Astrocyte (in vitro differentiated cells and primary cell): ENCODE measurements around the gene MYMK. TPM values are rescaled to one million over a fixed set of nuclear protein-coding genes. Genes with fewer than 3 reads are reported as not detected.

ENCODE experiments used
- DNase-seq: peaks from one replicate; pipeline ENCODE4 v3.0.0-alpha.2; 2010; ENCODE audit warnings: low read depth
- FAIRE-seq: peaks from 2 replicates; lab custom pipeline; 2011; peaks lifted over from hg19 to GRCh38; lab: Jason Lieb, UNC
- H2AFZ ChIP-seq: 2 replicates; pipeline ENCODE4 v1.6.0; 2012; ENCODE audit warnings: low read depth, low read length, inconsistent platforms
- H3K27ac ChIP-seq: 2 replicates; pipeline ENCODE4 v1.5.1; 2011; ENCODE audit warnings: low read depth, low read length, inconsistent platforms
- H3K27me3 ChIP-seq: 2 replicates; pipeline ENCODE4 v1.6.0; 2011; ENCODE audit warnings: low read length, inconsistent platforms; ENCODE audit not compliant: insufficient read depth
- H3K36me3 ChIP-seq: 2 replicates; pipeline ENCODE4 v1.5.1; 2011; ENCODE audit warnings: low read length, inconsistent platforms; ENCODE audit not compliant: insufficient read depth
- H3K4me1 ChIP-seq: 2 replicates; pipeline ENCODE4 v1.5.1; 2011; ENCODE audit warnings: low read length, inconsistent platforms; ENCODE audit not compliant: insufficient read depth
- H3K4me2 ChIP-seq: 2 replicates; pipeline ENCODE4 v1.6.0; 2012; ENCODE audit warnings: low read length, inconsistent platforms
- H3K4me3 ChIP-seq: 2 replicates; pipeline ENCODE4 v1.5.1; 2011; ENCODE audit warnings: low read depth, mild to moderate bottlenecking, low read length, inconsistent platforms; ENCODE audit not compliant: insufficient read depth
- H3K79me2 ChIP-seq: 2 replicates; pipeline ENCODE4 v1.6.0; 2012; ENCODE audit warnings: mild to moderate bottlenecking, low read length, inconsistent platforms; ENCODE audit not compliant: insufficient read depth
- H3K9ac ChIP-seq: 2 replicates; pipeline ENCODE4 v1.6.0; 2012; ENCODE audit warnings: mild to moderate bottlenecking, low read length, inconsistent platforms
- H3K9me3 ChIP-seq: 2 replicates; pipeline ENCODE4 v1.5.1; 2012; ENCODE audit warnings: low read depth, mild to moderate bottlenecking, low read length, inconsistent platforms; ENCODE audit not compliant: insufficient read depth
- H4K20me1 ChIP-seq: 2 replicates; pipeline ENCODE4 v1.6.0; 2012; ENCODE audit warnings: low read length, inconsistent platforms; ENCODE audit not compliant: insufficient read depth
- H3K27ac Mint-ChIP-seq: one replicate; pipeline ENCODE4 v1.8.0; 2021; ENCODE audit warnings: mild to moderate bottlenecking, mixed read lengths; ENCODE audit not compliant: unreplicated experiment
- H3K27me3 Mint-ChIP-seq: one replicate; pipeline ENCODE4 v1.8.0; 2021; ENCODE audit warnings: low read depth, mixed read lengths; ENCODE audit not compliant: unreplicated experiment
- H3K36me3 Mint-ChIP-seq: one replicate; pipeline ENCODE4 v1.8.0; 2021; ENCODE audit warnings: low read depth, mixed read lengths; ENCODE audit not compliant: unreplicated experiment
- H3K4me1 Mint-ChIP-seq: one replicate; pipeline ENCODE4 v1.8.0; 2021; ENCODE audit warnings: low read depth, mixed read lengths; ENCODE audit not compliant: unreplicated experiment
- H3K4me3 Mint-ChIP-seq: one replicate; pipeline ENCODE4 v1.8.0; 2021; ENCODE audit warnings: mild to moderate bottlenecking, moderate library complexity, mixed read lengths; ENCODE audit not compliant: unreplicated experiment
- H3K9me3 Mint-ChIP-seq: one replicate; pipeline ENCODE4 v1.8.0; 2021; ENCODE audit warnings: mild to moderate bottlenecking, mixed read lengths; ENCODE audit not compliant: unreplicated experiment
- CTCF ChIP-seq: IDR thresholded peaks from 2 replicates; pipeline ENCODE4 v1.5.1; 2011; ENCODE audit warnings: low read depth, mild to moderate bottlenecking, inconsistent platforms, low read length, moderate library complexity; ENCODE audit not compliant: insufficient read depth
- EZH2 ChIP-seq: IDR thresholded peaks from 2 replicates; pipeline ENCODE4 v1.6.1; 2012; ENCODE audit warnings: mild to moderate bottlenecking, low read length, inconsistent platforms; ENCODE audit not compliant: insufficient read depth
- total RNA-seq: library from RNA; stranded (reverse); gene quantifications from 2 replicates; pipeline ENCODE4 v1.2.1, GENCODE V29; 2021

Gene MYMK
- total RNA-seq, 1 donor from 2014 or later = not detected

- Histone ChIP-seq H3K79me2 (peaks cover 11% of the 10 kb centered on the region), H3K36me3 (no peaks in the 10 kb centered on the region), H3K4me1 (peaks cover 9% of the 10 kb centered on the region), H3K9me3 (no peaks in the 10 kb centered on the region), H3K27me3 (no peaks in the 10 kb centered on the region), H3K9ac (no peak overlapping the region), H2AFZ (no peak overlapping the region), H3K27ac (no peak overlapping the region), H3K4me3 (no peak overlapping the region), H3K4me2 (no peak overlapping the region), H4K20me1 (peaks cover 20% of the 10 kb centered on the region)
- DNase-seq = no peak
- H3K4me1 Mint-ChIP-seq = peaks cover 3% of the 10 kb centered on the region
- no peak for FAIRE-seq
- no peak overlapping the region for H3K4me3 Mint-ChIP-seq
- H3K36me3 Mint-ChIP-seq = peaks cover 2% of the 10 kb centered on the region
- no peaks in the 10 kb centered on the region for H3K27me3 Mint-ChIP-seq
- H3K9me3 Mint-ChIP-seq = no peaks in the 10 kb centered on the region
- H3K27ac Mint-ChIP-seq = no peak overlapping the region
- TF ChIP-seq CTCF = no peak
- TF ChIP-seq EZH2 = no peak
Observed at GRCh38 chr9:133473743-133474142, 51.0 kb downstream of the MYMK start.

- FAIRE-seq (no peak), DNase-seq (no peak)
- Histone ChIP-seq H3K36me3 (no peaks in the 10 kb centered on the region), H3K9me3 (no peaks in the 10 kb centered on the region), H3K79me2 (peaks cover 4% of the 10 kb centered on the region), H2AFZ (no peak overlapping the region), H3K27me3 (no peaks in the 10 kb centered on the region), H4K20me1 (peaks cover 17% of the 10 kb centered on the region), H3K27ac (no peak overlapping the region), H3K4me1 (peaks cover 2% of the 10 kb centered on the region), H3K9ac (no peak overlapping the region), H3K4me2 (no peak overlapping the region), H3K4me3 (no peak overlapping the region)
- peaks cover 2% of the 10 kb centered on the region for H3K36me3 Mint-ChIP-seq
- no peak overlapping the region for H3K4me3 Mint-ChIP-seq
- no peak for TF ChIP-seq EZH2
- TF ChIP-seq CTCF = no peak
- H3K27ac Mint-ChIP-seq = no peak overlapping the region
- peaks cover 3% of the 10 kb centered on the region for H3K4me1 Mint-ChIP-seq
- H3K9me3 Mint-ChIP-seq = no peaks in the 10 kb centered on the region
- no peaks in the 10 kb centered on the region for H3K27me3 Mint-ChIP-seq
Observed at GRCh38 chr9:133472753-133473378, 51.9 kb downstream of the MYMK start.

GRCh38 chr9:133472277-133472645 is 52.5 kb downstream of the MYMK start:
- Mint-ChIP-seq H3K9me3 (no peaks in the 10 kb centered on the region), H3K36me3 (peaks cover 2% of the 10 kb centered on the region), H3K27me3 (no peaks in the 10 kb centered on the region), H3K4me3 (no peak overlapping the region), H3K27ac (no peak overlapping the region), H3K4me1 (no peaks in the 10 kb centered on the region)
- Histone ChIP-seq H3K36me3 (no peaks in the 10 kb centered on the region), H4K20me1 (peaks cover 11% of the 10 kb centered on the region), H3K27ac (no peak overlapping the region), H3K4me2 (no peak overlapping the region), H2AFZ (no peak overlapping the region), H3K4me3 (no peak overlapping the region), H3K27me3 (no peaks in the 10 kb centered on the region), H3K9me3 (no peaks in the 10 kb centered on the region), H3K9ac (no peak overlapping the region), H3K79me2 (no peaks in the 10 kb centered on the region), H3K4me1 (no peaks in the 10 kb centered on the region)
- TF ChIP-seq CTCF (no peak), EZH2 (no peak)
- FAIRE-seq (no peak), DNase-seq (no peak)
